Measurements from ENCODE around the gene TTLL11. TPM values are rescaled to one million over a fixed set of nuclear protein-coding genes. Genes with fewer than 3 reads are reported as not detected.
A peak's percentile ranks its signal among the peaks of the same experiment; 100 is the strongest.

TTLL11 gene
- total and polyA plus RNA-seq, 3 experiments from 2014 or later, result 4.0 to 6.2 (median 4.5) TPM

GRCh38 chr9:121820286-121821005 lies 272.7 kb downstream of the TTLL11 start:
- H3K9me3 ChIP-seq (ENCODE audit: low read length), result no peaks in the 10 kb centered on the region
- peaks cover 6 to 9% (median 6%) of the 10 kb centered on the region in 3 donors for H3K4me1 Mint-ChIP-seq
- ChIA-PET POLR2A (no interaction called here), CTCF (no interaction called here)
- H3K36me3 Mint-ChIP-seq, result no peaks in the 10 kb centered on the region
- H3K27ac ChIP-seq (ENCODE audit: low read depth, low read length), result no peak overlapping the region
- H3K27ac Mint-ChIP-seq, result no peak overlapping the region
- no peaks in the 10 kb centered on the region for H3K36me3 ChIP-seq (ENCODE audit: insufficient read depth, low read length)
- H3K4me1 ChIP-seq (ENCODE audit: insufficient read depth, low read length), result no peaks in the 10 kb centered on the region
- H3K9me3 Mint-ChIP-seq, result no peaks in the 10 kb centered on the region
- H3K4me3 ChIP-seq (ENCODE audit: low read length), result no peak overlapping the region
- no peak overlapping the region for H3K4me3 Mint-ChIP-seq
- H3K27me3 ChIP-seq (ENCODE audit: insufficient read depth, low read length, poor library complexity, severe bottlenecking), result no peaks in the 10 kb centered on the region
- peaks cover 0 to 1% of the 10 kb centered on the region in 2 donors for H3K27me3 Mint-ChIP-seq
- no peak for DNase-seq

- DNase-seq, result no peak
- Histone ChIP-seq H3K27ac (ENCODE audit: low read depth, low read length) (no peak overlapping the region), H3K27me3 (ENCODE audit: insufficient read depth, low read length, poor library complexity, severe bottlenecking) (no peaks in the 10 kb centered on the region), H3K4me1 (ENCODE audit: insufficient read depth, low read length) (no peaks in the 10 kb centered on the region), H3K36me3 (ENCODE audit: insufficient read depth, low read length) (no peaks in the 10 kb centered on the region), H3K4me3 (ENCODE audit: low read length) (no peak overlapping the region), H3K9me3 (ENCODE audit: low read length) (no peaks in the 10 kb centered on the region)
- peaks cover 6 to 9% (median 6%) of the 10 kb centered on the region in 3 donors for H3K4me1 Mint-ChIP-seq
- no peaks in the 10 kb centered on the region for H3K36me3 Mint-ChIP-seq
- no peaks in the 10 kb centered on the region for H3K9me3 Mint-ChIP-seq
- H3K4me3 Mint-ChIP-seq, result no peak overlapping the region
- ChIA-PET POLR2A (no interaction called here), CTCF (no interaction called here)
- H3K27ac Mint-ChIP-seq, result peak overlapping the region in 1 of 8 donors; percentile 42
- no peaks in the 10 kb centered on the region for H3K27me3 Mint-ChIP-seq
These were observed 273.5 kb downstream of the TTLL11 start for GRCh38 chr9:121819428-121820231.

GRCh38 chr9:121818841-121819427 lies 274.2 kb downstream of the TTLL11 start:
- no peaks in the 10 kb centered on the region for H3K36me3 ChIP-seq (ENCODE audit: insufficient read depth, low read length)
- H3K9me3 ChIP-seq (ENCODE audit: low read length), result no peaks in the 10 kb centered on the region
- no peak for DNase-seq
- H3K36me3 Mint-ChIP-seq, result no peaks in the 10 kb centered on the region
- ChIA-PET CTCF (no interaction called here), POLR2A (no interaction called here)
- peaks cover 6 to 9% (median 6%) of the 10 kb centered on the region in 3 donors for H3K4me1 Mint-ChIP-seq
- no peaks in the 10 kb centered on the region for H3K9me3 Mint-ChIP-seq
- H3K27ac Mint-ChIP-seq, result no peak overlapping the region
- H3K4me1 ChIP-seq (ENCODE audit: insufficient read depth, low read length), result no peaks in the 10 kb centered on the region
- H3K27me3 ChIP-seq (ENCODE audit: insufficient read depth, low read length, poor library complexity, severe bottlenecking), result no peaks in the 10 kb centered on the region
- no peak overlapping the region for H3K4me3 Mint-ChIP-seq
- no peak overlapping the region for H3K4me3 ChIP-seq (ENCODE audit: low read length)
- H3K27ac ChIP-seq (ENCODE audit: low read depth, low read length), result no peak overlapping the region
- H3K27me3 Mint-ChIP-seq, result no peaks in the 10 kb centered on the region

GRCh38 chr9:121818016-121818661 lies 275.0 kb downstream of the TTLL11 start:
- no peaks in the 10 kb centered on the region for H3K9me3 ChIP-seq (ENCODE audit: low read length)
- H3K27me3 ChIP-seq (ENCODE audit: insufficient read depth, low read length, poor library complexity, severe bottlenecking), result no peaks in the 10 kb centered on the region
- no peak overlapping the region for H3K4me3 ChIP-seq (ENCODE audit: low read length)
- Mint-ChIP-seq H3K9me3 (no peaks in the 10 kb centered on the region), H3K27ac (no peak overlapping the region), H3K4me3 (no peak overlapping the region), H3K4me1 (peaks cover 6 to 9% (median 6%) of the 10 kb centered on the region in 3 donors), H3K36me3 (no peaks in the 10 kb centered on the region), H3K27me3 (no peaks in the 10 kb centered on the region)
- no peak overlapping the region for H3K27ac ChIP-seq (ENCODE audit: low read depth, low read length)
- ChIA-PET CTCF (no interaction called here), POLR2A (no interaction called here)
- H3K36me3 ChIP-seq (ENCODE audit: insufficient read depth, low read length), result no peaks in the 10 kb centered on the region
- H3K4me1 ChIP-seq (ENCODE audit: insufficient read depth, low read length), result no peaks in the 10 kb centered on the region
- DNase-seq, result no peak

- Histone ChIP-seq H3K27me3 (ENCODE audit: insufficient read depth, low read length, poor library complexity, severe bottlenecking) (no peaks in the 10 kb centered on the region), H3K36me3 (ENCODE audit: insufficient read depth, low read length) (no peaks in the 10 kb centered on the region), H3K4me3 (ENCODE audit: low read length) (no peak overlapping the region), H3K9me3 (ENCODE audit: low read length) (no peaks in the 10 kb centered on the region), H3K4me1 (ENCODE audit: insufficient read depth, low read length) (no peaks in the 10 kb centered on the region), H3K27ac (ENCODE audit: low read depth, low read length) (no peak overlapping the region)
- Mint-ChIP-seq H3K27me3 (no peaks in the 10 kb centered on the region), H3K9me3 (no peaks in the 10 kb centered on the region), H3K36me3 (no peaks in the 10 kb centered on the region), H3K4me1 (peaks cover 6 to 9% (median 6%) of the 10 kb centered on the region in 3 donors), H3K4me3 (peak overlapping the region in 1 of 7 donors; percentile 56), H3K27ac (no peak overlapping the region)
- no peak for DNase-seq
- POLR2A ChIA-PET, result no interaction called here
- CTCF ChIA-PET, result no interaction called here
These were observed 275.6 kb downstream of the TTLL11 start for GRCh38 chr9:121817476-121817875.

- Mint-ChIP-seq H3K4me1 (peaks cover under 1 to 4% (median under 1%) of the 10 kb centered on the region in 3 donors), H3K4me3 (no peak overlapping the region), H3K27ac (no peak overlapping the region), H3K27me3 (no peaks in the 10 kb centered on the region), H3K36me3 (no peaks in the 10 kb centered on the region), H3K9me3 (no peaks in the 10 kb centered on the region)
- Histone ChIP-seq H3K27ac (ENCODE audit: low read depth, low read length) (no peak overlapping the region), H3K27me3 (ENCODE audit: insufficient read depth, low read length, poor library complexity, severe bottlenecking) (no peaks in the 10 kb centered on the region), H3K36me3 (ENCODE audit: insufficient read depth, low read length) (no peaks in the 10 kb centered on the region), H3K4me1 (ENCODE audit: insufficient read depth, low read length) (no peaks in the 10 kb centered on the region), H3K9me3 (ENCODE audit: low read length) (no peaks in the 10 kb centered on the region), H3K4me3 (ENCODE audit: low read length) (no peak overlapping the region)
- no peak for DNase-seq
- POLR2A ChIA-PET, result no interaction called here
- CTCF ChIA-PET, result no interaction called here
These were observed 276.2 kb downstream of the TTLL11 start for GRCh38 chr9:121816845-121817450.

- Mint-ChIP-seq H3K27me3 (no peaks in the 10 kb centered on the region), H3K27ac (no peak overlapping the region), H3K9me3 (no peaks in the 10 kb centered on the region), H3K4me1 (no peaks in the 10 kb centered on the region), H3K36me3 (no peaks in the 10 kb centered on the region), H3K4me3 (no peak overlapping the region)
- no peak for DNase-seq
- Histone ChIP-seq H3K36me3 (ENCODE audit: insufficient read depth, low read length) (no peaks in the 10 kb centered on the region), H3K27me3 (ENCODE audit: insufficient read depth, low read length, poor library complexity, severe bottlenecking) (no peaks in the 10 kb centered on the region), H3K4me3 (ENCODE audit: low read length) (no peak overlapping the region), H3K4me1 (ENCODE audit: insufficient read depth, low read length) (no peaks in the 10 kb centered on the region), H3K27ac (ENCODE audit: low read depth, low read length) (no peak overlapping the region), H3K9me3 (ENCODE audit: low read length) (no peaks in the 10 kb centered on the region)
- POLR2A ChIA-PET, result no interaction called here
- CTCF ChIA-PET, result no interaction called here
These were observed 276.7 kb downstream of the TTLL11 start for GRCh38 chr9:121816449-121816817.
